Loucy (cell line): ENCODE data around the gene CLDN6.

Experiments
- CTCF ChIP-seq: fragments of 200-600 bp; sonication (generic); conservative IDR thresholded peaks from 2 replicates; pipeline ENCODE4 v1.5.1; 2014; ENCODE audit warnings: mild to moderate bottlenecking, antibody characterized with exemption, low read length
- EZH2phosphoT487 ChIP-seq: fragments of 200-600 bp; IDR thresholded peaks from 2 replicates; pipeline ENCODE4 v1.6.1; 2018; ENCODE audit warnings: antibody characterized with exemption, mild to moderate bottlenecking, moderate library complexity, borderline replicate concordance

- TF ChIP-seq EZH2phosphoT487 = no peak
- no peak for TF ChIP-seq CTCF
Observed at GRCh38 chr16:2973605-2974318, 44.2 kb downstream of the CLDN6 start.
